ENCODE data around the gene DCAF6. TPM values are rescaled to one million over a fixed set of nuclear protein-coding genes. Genes with fewer than 3 reads are reported as not detected.

The DCAF6 gene
- polyA plus RNA-seq, 2 donors: 17.7 to 18.0 TPM

DNA sequence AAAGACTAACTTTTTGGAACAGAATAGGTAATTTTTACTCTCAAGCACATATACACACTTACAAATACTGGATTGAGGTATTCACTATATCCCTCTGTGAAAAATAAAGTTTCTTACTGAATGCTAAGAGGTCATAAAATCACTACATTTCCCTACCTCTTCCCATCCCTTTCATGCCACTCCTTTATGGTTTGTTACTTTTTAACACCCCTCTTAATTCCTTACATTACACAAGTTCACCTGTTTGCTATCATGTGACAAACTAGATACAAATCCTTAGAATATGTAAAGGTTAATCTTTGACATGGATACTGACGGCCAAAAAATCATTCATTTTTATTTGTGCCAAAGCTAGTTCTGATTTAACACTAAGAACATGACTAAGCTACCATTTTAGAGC lies 6.8 kb upstream of the DCAF6 start:
- no peak overlapping the region for H3K27ac ChIP-seq (ENCODE audit: low read depth in 2 of 2, low read length in 1 of 2)
- H3K27me3 ChIP-seq (ENCODE audit: control insufficient read depth in 1 of 2, insufficient read depth in 2 of 2, low read length in 2 of 2): no peaks in the 10 kb centered on the region
- no peaks in the 10 kb centered on the region for H3K4me1 ChIP-seq (ENCODE audit: control insufficient read depth in 2 of 2, insufficient read depth in 2 of 2, low read length in 1 of 2)
- 55% methylated on average over 1 of the region's 1 CpG for WGBS, 2 donors
- no peaks in the 10 kb centered on the region for H3K9me3 ChIP-seq (ENCODE audit: control insufficient read depth in 2 of 2, insufficient read depth in 1 of 2, low read depth in 1 of 2, low read length in 1 of 2)
- H3K4me3 ChIP-seq (ENCODE audit: low read depth in 1 of 2, low read length in 2 of 2): no peak overlapping the region
- no peaks in the 10 kb centered on the region for H3K36me3 ChIP-seq (ENCODE audit: control insufficient read depth in 2 of 2, insufficient read depth in 2 of 2, low read length in 1 of 2)

- Histone ChIP-seq H3K4me1 (ENCODE audit: control insufficient read depth in 2 of 2, insufficient read depth in 2 of 2, low read length in 1 of 2) (no peaks in the 10 kb centered on the region), H3K27ac (ENCODE audit: low read depth in 2 of 2, low read length in 1 of 2) (no peak overlapping the region), H3K9me3 (ENCODE audit: control insufficient read depth in 2 of 2, insufficient read depth in 1 of 2, low read depth in 1 of 2, low read length in 1 of 2) (no peaks in the 10 kb centered on the region), H3K4me3 (ENCODE audit: low read depth in 1 of 2, low read length in 2 of 2) (no peak overlapping the region), H3K27me3 (ENCODE audit: control insufficient read depth in 1 of 2, insufficient read depth in 2 of 2, low read length in 2 of 2) (no peaks in the 10 kb centered on the region), H3K36me3 (ENCODE audit: control insufficient read depth in 2 of 2, insufficient read depth in 2 of 2, low read length in 1 of 2) (no peaks in the 10 kb centered on the region)
- 59 to 67% methylated on average over 4 of the region's 4 CpGs for WGBS, 2 donors
These were observed 2.7 kb upstream of the DCAF6 start for GRCh38 chr1:167933788-167934187.

DNA sequence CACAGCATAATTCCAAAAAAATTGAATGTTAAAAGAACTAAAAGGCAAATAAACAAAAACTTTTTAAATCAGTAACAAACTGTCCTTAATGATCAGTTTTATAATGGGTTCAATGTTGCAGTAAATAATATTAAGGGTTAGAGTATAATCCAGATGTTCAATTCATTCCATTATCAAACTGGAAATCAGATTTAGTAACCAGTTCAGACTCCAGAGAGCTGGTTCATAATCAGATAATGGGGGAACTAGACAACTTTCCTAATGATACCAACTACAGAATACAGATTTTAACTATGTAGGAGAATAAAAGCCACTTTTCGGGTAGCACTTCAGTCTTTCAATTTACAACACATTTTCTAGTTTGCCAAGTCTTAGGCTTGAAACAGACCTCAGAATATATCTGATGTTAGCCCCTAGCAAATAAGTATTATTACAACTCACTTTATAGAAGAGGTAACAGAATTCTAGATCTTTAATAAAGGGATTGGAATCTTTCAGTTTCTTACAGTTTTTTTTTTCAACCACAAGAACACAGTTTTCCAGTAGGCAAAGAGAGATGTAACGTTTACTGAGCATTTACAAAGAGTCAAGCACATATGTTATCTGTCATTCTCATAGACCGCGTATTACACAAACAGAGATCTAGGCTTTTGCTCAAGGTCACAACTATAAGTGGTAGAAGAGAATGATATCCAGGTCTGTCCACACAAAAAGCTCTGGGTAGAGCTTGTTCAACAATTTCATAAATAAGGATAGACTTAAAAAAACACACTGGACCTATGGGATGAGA lies 1.9 kb upstream of the DCAF6 start:
- WGBS, 2 donors: 10 to 15% methylated on average over 4 of the region's 4 CpGs
- Histone ChIP-seq H3K36me3 (ENCODE audit: control insufficient read depth in 2 of 2, insufficient read depth in 2 of 2, low read length in 1 of 2) (no peaks in the 10 kb centered on the region), H3K4me3 (ENCODE audit: low read depth in 1 of 2, low read length in 2 of 2) (peak overlapping the region; percentile 82 to 98), H3K4me1 (ENCODE audit: control insufficient read depth in 2 of 2, insufficient read depth in 2 of 2, low read length in 1 of 2) (no peaks in the 10 kb centered on the region), H3K27me3 (ENCODE audit: control insufficient read depth in 1 of 2, insufficient read depth in 2 of 2, low read length in 2 of 2) (no peaks in the 10 kb centered on the region), H3K27ac (ENCODE audit: low read depth in 2 of 2, low read length in 1 of 2) (peak overlapping the region; percentile 93 to 96), H3K9me3 (ENCODE audit: control insufficient read depth in 2 of 2, insufficient read depth in 1 of 2, low read depth in 1 of 2, low read length in 1 of 2) (no peaks in the 10 kb centered on the region)

DNA sequence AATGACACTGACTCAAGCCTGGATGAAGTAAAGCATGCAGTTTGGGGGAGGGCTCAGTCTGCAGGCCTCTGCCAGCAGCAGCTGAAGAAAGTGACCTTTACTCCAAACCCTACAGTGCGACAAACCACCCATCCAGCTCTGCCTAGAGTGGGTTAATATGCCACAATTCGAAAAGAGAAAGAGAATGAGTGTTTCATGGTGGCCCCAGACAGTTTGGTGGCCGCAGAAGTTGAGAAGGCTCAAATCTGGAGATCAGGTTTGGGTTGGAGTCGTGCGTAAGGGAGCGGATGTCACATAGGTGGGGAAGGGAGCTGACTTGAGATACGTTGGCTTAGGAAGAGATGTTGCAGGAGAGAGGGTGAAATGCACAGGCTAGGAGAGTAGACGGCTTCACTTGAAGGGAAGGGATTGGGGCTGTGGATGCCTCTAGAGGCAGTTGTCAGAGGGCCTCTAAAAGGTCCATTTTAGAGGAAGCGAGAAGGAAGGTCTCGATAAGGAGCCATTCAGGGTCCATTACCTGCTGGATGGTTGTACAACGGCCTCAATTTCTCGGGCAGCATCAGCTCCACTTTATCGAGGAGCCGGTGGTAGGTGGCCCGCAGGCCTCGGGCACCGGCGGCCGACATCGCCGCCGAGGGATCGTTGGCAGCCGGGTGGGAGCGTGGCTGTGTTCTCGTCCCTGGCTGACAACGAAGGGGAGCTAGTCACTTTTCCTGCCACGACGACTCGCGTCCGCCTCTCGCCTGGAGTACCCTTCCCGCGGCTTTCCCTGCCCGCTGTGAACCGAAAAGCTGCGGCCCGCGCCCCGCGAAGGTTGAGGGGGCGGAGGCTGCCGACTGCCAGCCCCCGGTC lies 1.0 kb upstream of the DCAF6 start:
- Histone ChIP-seq H3K36me3 (ENCODE audit: control insufficient read depth in 2 of 2, insufficient read depth in 2 of 2, low read length in 1 of 2) (no peaks in the 10 kb centered on the region), H3K4me1 (ENCODE audit: control insufficient read depth in 2 of 2, insufficient read depth in 2 of 2, low read length in 1 of 2) (no peaks in the 10 kb centered on the region), H3K4me3 (ENCODE audit: low read depth in 1 of 2, low read length in 2 of 2) (peak overlapping the region; percentile 82 to 98), H3K27ac (ENCODE audit: low read depth in 2 of 2, low read length in 1 of 2) (peak overlapping the region; percentile 93 to 96), H3K27me3 (ENCODE audit: control insufficient read depth in 1 of 2, insufficient read depth in 2 of 2, low read length in 2 of 2) (no peaks in the 10 kb centered on the region), H3K9me3 (ENCODE audit: control insufficient read depth in 2 of 2, insufficient read depth in 1 of 2, low read depth in 1 of 2, low read length in 1 of 2) (no peaks in the 10 kb centered on the region)
- WGBS, 2 donors: 0% methylated on average over 43 to 45 of the region's 45 CpGs

DNA sequence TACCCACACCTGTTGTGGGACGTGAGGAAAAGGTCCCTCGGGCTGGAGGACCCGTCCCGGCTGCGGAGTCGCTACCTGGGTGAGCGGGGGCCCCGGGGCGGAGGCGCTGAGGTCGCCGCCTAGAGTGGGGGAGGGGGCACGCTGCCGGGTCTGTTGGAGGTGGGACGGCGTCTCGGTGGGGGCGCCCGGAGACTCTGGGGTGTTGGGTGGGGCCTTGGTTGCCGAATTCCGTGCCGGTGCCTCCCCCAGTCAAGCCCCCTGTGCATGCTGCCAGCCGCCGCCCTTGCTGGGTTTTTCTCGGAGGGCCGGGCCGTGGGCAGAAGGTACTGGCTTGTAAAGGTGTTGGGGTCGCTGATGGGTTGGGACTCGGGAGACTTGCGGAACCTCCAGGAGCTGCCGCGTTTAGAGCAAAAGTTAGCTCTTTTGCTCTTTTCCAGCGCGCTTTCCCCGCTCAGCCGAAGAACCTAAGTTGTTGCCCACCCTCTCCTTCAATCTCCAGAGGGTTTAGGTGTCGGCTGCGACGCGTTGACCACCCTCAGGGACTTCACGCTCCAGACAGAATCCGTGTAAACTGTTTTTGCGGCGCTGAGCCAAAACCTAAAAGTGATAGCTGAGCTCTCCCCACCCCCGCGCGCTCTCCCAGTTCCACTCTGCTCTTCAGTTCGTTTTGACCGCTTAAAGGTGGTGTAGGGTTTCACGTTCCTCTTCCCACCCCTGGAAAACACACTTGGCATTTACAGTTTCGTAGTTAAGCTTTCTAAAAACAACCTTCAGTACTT lies 636 bp downstream of the DCAF6 start, which contains the start of gene MPC2:
TSS of gene MPC2 (minus strand) at position 143 of the 779 bp plus-strand sequence. CDS start 1,231 bp downstream, outside the sequence.
- Histone ChIP-seq H3K27me3 (ENCODE audit: control insufficient read depth in 1 of 2, insufficient read depth in 2 of 2, low read length in 2 of 2) (no peaks in the 10 kb centered on the region), H3K27ac (ENCODE audit: low read depth in 2 of 2, low read length in 1 of 2) (peak within 1 kb of the TSS; percentile 96 to 98), H3K9me3 (ENCODE audit: control insufficient read depth in 2 of 2, insufficient read depth in 1 of 2, low read depth in 1 of 2, low read length in 1 of 2) (no peaks in the 10 kb centered on the region), H3K4me1 (ENCODE audit: control insufficient read depth in 2 of 2, insufficient read depth in 2 of 2, low read length in 1 of 2) (no peaks in the 10 kb centered on the region), H3K4me3 (ENCODE audit: low read depth in 1 of 2, low read length in 2 of 2) (peak within 1 kb of the TSS; percentile 82 to 98), H3K36me3 (ENCODE audit: control insufficient read depth in 2 of 2, insufficient read depth in 2 of 2, low read length in 1 of 2) (no peaks in the 10 kb centered on the region)
- whole genome bisulfite sequencing, 2 donors: 1% methylated on average over 51 of the region's 51 CpGs

GRCh38 chr1:167937709-167938010 lies 1.2 kb downstream of the DCAF6 start:
- no peaks in the 10 kb centered on the region for H3K27me3 ChIP-seq (ENCODE audit: control insufficient read depth in 1 of 2, insufficient read depth in 2 of 2, low read length in 2 of 2)
- peak overlapping the region in 1 of 2 donors; percentile 96 for H3K27ac ChIP-seq (ENCODE audit: low read depth in 2 of 2, low read length in 1 of 2)
- peak overlapping the region; percentile 82 to 98 for H3K4me3 ChIP-seq (ENCODE audit: low read depth in 1 of 2, low read length in 2 of 2)
- 0 to 2% methylated on average over 5 of the region's 5 CpGs for WGBS, 2 donors
- H3K36me3 ChIP-seq (ENCODE audit: control insufficient read depth in 2 of 2, insufficient read depth in 2 of 2, low read length in 1 of 2): no peaks in the 10 kb centered on the region
- no peaks in the 10 kb centered on the region for H3K9me3 ChIP-seq (ENCODE audit: control insufficient read depth in 2 of 2, insufficient read depth in 1 of 2, low read depth in 1 of 2, low read length in 1 of 2)
- H3K4me1 ChIP-seq (ENCODE audit: control insufficient read depth in 2 of 2, insufficient read depth in 2 of 2, low read length in 1 of 2): no peaks in the 10 kb centered on the region

- no peak overlapping the region for H3K4me3 ChIP-seq (ENCODE audit: low read depth in 1 of 2, low read length in 2 of 2)
These were observed 1.7 kb downstream of the DCAF6 start for GRCh38 chr1:167938080-167938636.

DNA sequence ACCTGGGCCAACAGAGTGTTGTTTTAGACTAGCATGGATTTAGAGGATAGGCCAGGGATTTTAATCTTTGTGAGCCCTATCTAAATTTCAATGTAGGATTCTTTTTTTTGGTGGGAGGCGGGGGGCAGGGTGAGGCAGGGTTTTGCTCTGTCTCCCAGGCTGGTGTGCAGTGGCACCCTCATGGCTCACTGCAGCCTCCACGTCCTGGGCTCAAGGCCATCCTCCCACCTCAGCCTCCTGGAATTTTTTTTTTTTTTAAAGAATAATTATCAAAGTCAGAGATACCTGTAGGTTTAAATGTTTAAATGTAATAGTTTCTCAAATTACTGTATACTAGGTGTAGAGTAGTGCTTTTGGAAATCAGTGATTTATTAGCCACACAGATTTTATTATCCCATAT lies 3.8 kb downstream of the DCAF6 start:
- Histone ChIP-seq H3K4me3 (ENCODE audit: low read depth in 1 of 2, low read length in 2 of 2) (no peak overlapping the region), H3K27me3 (ENCODE audit: control insufficient read depth in 1 of 2, insufficient read depth in 2 of 2, low read length in 2 of 2) (no peaks in the 10 kb centered on the region), H3K9me3 (ENCODE audit: control insufficient read depth in 2 of 2, insufficient read depth in 1 of 2, low read depth in 1 of 2, low read length in 1 of 2) (no peaks in the 10 kb centered on the region), H3K27ac (ENCODE audit: low read depth in 2 of 2, low read length in 1 of 2) (no peak overlapping the region), H3K36me3 (ENCODE audit: control insufficient read depth in 2 of 2, insufficient read depth in 2 of 2, low read length in 1 of 2) (no peaks in the 10 kb centered on the region), H3K4me1 (ENCODE audit: control insufficient read depth in 2 of 2, insufficient read depth in 2 of 2, low read length in 1 of 2) (no peaks in the 10 kb centered on the region)
- 89 to 95% methylated on average over 2 of the region's 2 CpGs for WGBS, 2 donors

More at GRCh38 chr1:167938080-167938636, 1.7 kb downstream of the DCAF6 start:
- Histone ChIP-seq H3K27me3 (ENCODE audit: control insufficient read depth in 1 of 2, insufficient read depth in 2 of 2, low read length in 2 of 2) (no peaks in the 10 kb centered on the region), H3K36me3 (ENCODE audit: control insufficient read depth in 2 of 2, insufficient read depth in 2 of 2, low read length in 1 of 2) (no peaks in the 10 kb centered on the region), H3K4me1 (ENCODE audit: control insufficient read depth in 2 of 2, insufficient read depth in 2 of 2, low read length in 1 of 2) (no peaks in the 10 kb centered on the region), H3K9me3 (ENCODE audit: control insufficient read depth in 2 of 2, insufficient read depth in 1 of 2, low read depth in 1 of 2, low read length in 1 of 2) (no peaks in the 10 kb centered on the region), H3K27ac (ENCODE audit: low read depth in 2 of 2, low read length in 1 of 2) (no peak overlapping the region)
- WGBS, 2 donors: 42 to 49% methylated on average over 5 of the region's 5 CpGs

- H3K36me3 ChIP-seq (ENCODE audit: control insufficient read depth in 2 of 2, insufficient read depth in 2 of 2, low read length in 1 of 2): no peaks in the 10 kb centered on the region
- no peaks in the 10 kb centered on the region for H3K27me3 ChIP-seq (ENCODE audit: control insufficient read depth in 1 of 2, insufficient read depth in 2 of 2, low read length in 2 of 2)
- no peak overlapping the region for H3K4me3 ChIP-seq (ENCODE audit: low read depth in 1 of 2, low read length in 2 of 2)
- H3K4me1 ChIP-seq (ENCODE audit: control insufficient read depth in 2 of 2, insufficient read depth in 2 of 2, low read length in 1 of 2): no peaks in the 10 kb centered on the region
- H3K27ac ChIP-seq (ENCODE audit: low read depth in 2 of 2, low read length in 1 of 2): no peak overlapping the region
- WGBS, 2 donors: 76 to 79% methylated on average over 9 of the region's 9 CpGs
- H3K9me3 ChIP-seq (ENCODE audit: control insufficient read depth in 2 of 2, insufficient read depth in 1 of 2, low read depth in 1 of 2, low read length in 1 of 2): no peaks in the 10 kb centered on the region
These were observed 7.1 kb downstream of the DCAF6 start for GRCh38 chr1:167943541-167943940.
